CMK (cell line): ENCODE results near the gene ASXL3.
A peak's percentile ranks its signal among the peaks of the same experiment; 100 is the strongest.

ENCODE experiments used
- DNase-seq: peaks from one replicate; pipeline ENCODE4 v3.0.0-alpha.2; 2010; ENCODE audit warnings: low read depth

The ASXL3 gene

GRCh38 chr18:33577685-33578517 lies at the start of gene ASXL3:
ASXL3 (plus strand) TSS chr18:33578219; CDS start chr18:33578632, 413 bp downstream.
- no peak for DNase-seq

DNA sequence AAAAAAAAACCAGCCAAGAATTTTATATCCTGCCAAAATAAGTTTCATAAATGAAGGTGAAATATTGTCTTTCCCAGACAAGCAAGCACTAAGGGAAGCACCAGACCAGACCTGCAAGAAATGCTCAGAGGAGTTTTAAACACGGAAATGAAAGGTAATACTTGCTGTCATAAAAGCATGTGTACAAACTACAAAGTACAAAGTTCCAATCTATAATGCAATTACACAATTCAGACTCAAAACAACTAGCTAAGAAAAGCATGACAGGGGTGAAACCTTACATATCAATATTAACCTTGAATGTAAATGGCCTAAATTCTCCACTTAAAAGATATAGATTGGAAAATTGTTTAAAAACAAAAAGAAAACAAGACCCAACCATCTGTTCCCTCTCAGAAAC lies 45.0 kb upstream of the ASXL3 start:
- DNase-seq, result no peak

DNA sequence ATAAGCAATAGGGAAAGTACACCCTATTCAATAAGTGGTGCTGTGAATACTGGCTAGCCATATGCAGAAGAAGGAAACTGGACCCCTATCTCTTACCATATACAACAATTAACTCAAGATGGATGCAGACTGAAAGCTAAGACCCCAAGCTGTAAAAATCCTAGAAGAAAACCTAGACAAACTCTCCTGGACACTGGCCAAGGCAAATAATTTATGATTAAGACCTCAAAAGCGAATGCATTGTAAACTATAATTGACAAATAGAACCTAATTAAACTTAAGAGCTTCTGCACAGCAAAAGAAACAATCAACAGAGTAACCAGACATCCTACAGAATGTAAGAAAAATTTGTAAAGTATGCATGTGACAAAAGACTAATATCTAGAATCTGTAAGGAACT lies 41.1 kb upstream of the ASXL3 start:
- DNase-seq, result no peak

- no peak for DNase-seq
These were observed 39.5 kb upstream of the ASXL3 start for GRCh38 chr18:33538418-33539042.

- DNase-seq, result no peak
These were observed 37.6 kb upstream of the ASXL3 start for GRCh38 chr18:33540392-33540791.

- no peak for DNase-seq
These were observed 36.7 kb upstream of the ASXL3 start for GRCh38 chr18:33541316-33541715.

DNA sequence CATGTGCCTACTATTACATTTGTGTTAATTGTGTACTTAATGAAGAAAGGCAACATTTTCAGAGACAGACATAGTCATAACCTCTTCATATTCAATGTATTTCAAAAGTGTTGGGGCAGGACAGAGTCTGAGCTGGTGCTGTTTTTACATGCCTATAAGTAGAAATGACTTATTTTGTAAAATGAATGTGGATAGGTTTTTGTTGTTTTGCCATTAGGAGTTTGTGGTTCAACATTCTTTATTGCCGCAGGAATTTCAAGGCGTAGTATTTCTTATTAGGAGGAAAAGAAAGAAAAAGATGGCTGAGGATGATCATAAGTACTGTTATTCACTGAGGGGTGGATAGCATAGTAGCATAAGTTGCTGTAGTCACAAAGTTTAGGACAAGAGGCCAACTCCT lies 21.2 kb upstream of the ASXL3 start:
- DNase-seq, result no peak

- no peak for DNase-seq
These were observed 20.3 kb upstream of the ASXL3 start for GRCh38 chr18:33557706-33558105.

GRCh38 chr18:33558529-33558928 lies 19.5 kb upstream of the ASXL3 start:
- DNase-seq, result no peak

DNA sequence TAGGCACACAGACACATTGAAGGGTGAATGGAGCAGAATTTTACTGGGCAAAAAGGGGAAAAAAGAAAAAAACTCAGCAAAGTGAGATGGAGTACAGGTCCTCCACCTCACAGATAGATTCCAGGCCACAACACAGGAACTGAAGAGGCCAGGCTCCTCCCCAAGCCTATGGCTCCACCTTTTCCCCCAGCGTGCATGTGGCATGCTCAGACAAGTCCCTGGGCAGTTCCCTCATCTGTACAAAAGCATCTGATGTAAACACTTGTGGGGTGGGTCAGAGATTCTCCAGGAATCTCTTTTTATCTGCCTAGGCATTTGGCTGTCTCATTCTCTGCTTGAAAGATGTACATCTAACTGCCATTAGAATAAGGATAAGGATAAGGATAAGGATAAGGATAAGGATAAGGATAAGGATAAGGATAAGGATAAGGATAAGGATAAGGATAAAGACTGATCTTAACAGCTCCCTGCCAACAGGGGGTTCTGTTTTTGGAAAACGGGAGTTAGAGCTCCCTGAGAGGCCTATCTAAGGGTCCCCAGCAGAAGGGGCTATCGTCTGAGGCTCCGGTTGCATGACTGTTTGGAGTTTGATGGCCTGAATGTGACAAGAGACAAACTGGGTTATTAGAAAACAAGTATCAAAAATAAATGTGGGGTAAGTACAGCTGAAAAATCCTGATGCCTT lies 17.2 kb upstream of the ASXL3 start:
- DNase-seq, result peak; percentile 11

DNA sequence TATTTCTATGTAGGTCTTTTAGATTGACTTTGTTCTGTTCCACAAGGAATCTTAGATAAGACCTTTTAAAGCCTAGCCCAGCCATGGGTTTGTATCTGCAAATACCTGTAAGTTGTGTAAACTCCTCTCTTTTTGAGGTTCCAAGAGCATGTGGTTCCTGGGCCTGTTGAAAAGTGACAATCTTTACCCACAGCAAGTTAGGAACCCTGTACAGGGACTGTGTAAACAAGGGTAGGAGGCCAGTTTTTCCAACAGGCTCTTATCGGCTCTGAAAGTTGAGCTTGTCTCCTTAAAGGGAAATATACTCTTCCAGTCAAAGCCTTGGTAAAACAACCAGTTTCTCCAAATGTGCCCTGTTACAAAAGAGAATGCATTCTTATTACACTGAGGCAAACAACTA lies 15.3 kb upstream of the ASXL3 start:
- DNase-seq, result no peak

GRCh38 chr18:33567705-33568104 lies 10.3 kb upstream of the ASXL3 start:
- DNase-seq, result no peak

GRCh38 chr18:33571998-33572787 lies 5.8 kb upstream of the ASXL3 start:
- no peak for DNase-seq

GRCh38 chr18:33573193-33573592 lies 4.8 kb upstream of the ASXL3 start:
- DNase-seq, result no peak

DNA sequence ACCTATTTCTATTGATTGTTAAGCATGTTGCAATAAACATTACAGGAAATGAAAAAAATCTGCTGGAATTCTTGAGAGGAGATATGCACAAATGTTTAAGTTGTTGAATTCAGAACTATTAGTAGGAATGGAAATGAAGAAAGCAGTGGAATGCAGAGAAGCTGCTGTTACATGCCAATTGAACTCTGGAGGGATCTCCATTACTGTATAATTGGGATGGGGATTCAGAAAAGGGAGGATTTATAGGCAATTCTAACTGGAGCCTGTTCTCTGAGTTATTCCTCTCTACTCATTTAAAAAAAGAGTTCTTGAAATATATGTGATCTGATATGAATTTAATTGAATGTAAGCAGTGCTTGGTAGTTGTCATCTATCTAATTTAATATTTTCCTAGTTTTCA lies 2.6 kb upstream of the ASXL3 start:
- DNase-seq, result no peak

GRCh38 chr18:33576999-33577646 lies 896 bp upstream of the ASXL3 start:
- no peak for DNase-seq

DNA sequence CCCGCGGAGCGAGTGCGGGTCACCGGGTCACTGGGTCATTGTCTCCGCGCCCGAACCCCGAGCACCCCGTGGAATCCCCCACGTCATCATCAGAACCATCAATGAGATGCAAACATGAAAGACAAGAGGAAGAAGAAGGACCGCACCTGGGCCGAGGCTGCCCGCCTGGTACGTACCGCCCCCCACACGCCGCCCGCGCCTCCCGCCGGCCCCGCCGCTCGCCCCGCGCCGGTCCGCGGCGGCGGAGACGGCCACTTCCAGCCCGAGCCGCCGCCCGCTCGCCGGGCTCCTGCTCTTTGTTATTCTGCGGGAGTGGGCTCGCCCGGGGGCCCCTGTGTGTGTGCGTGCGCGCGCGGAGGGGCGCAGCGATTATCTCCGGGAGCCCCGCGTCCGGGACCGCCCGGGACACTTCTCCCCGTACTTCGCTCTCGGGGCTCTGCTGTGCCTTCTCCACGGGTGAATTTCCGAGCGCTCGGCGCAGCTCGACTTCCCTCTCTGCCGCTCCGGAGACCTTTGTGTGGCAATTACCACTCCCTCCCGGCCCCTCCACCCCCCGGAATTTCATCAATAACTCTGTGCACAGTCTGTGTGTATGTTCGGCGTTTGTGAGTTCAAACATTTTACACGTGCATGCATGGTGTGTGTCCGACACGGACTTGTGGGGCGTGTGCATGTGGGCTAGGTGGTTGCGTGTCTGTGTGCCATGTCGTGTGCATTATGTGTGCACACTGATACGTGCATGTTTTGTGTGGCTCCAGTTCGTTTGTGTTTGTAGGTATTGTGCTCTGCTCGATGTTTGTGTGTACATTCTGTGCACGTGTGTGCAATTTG lies 714 bp downstream of the ASXL3 start:
- DNase-seq, result no peak

DNA sequence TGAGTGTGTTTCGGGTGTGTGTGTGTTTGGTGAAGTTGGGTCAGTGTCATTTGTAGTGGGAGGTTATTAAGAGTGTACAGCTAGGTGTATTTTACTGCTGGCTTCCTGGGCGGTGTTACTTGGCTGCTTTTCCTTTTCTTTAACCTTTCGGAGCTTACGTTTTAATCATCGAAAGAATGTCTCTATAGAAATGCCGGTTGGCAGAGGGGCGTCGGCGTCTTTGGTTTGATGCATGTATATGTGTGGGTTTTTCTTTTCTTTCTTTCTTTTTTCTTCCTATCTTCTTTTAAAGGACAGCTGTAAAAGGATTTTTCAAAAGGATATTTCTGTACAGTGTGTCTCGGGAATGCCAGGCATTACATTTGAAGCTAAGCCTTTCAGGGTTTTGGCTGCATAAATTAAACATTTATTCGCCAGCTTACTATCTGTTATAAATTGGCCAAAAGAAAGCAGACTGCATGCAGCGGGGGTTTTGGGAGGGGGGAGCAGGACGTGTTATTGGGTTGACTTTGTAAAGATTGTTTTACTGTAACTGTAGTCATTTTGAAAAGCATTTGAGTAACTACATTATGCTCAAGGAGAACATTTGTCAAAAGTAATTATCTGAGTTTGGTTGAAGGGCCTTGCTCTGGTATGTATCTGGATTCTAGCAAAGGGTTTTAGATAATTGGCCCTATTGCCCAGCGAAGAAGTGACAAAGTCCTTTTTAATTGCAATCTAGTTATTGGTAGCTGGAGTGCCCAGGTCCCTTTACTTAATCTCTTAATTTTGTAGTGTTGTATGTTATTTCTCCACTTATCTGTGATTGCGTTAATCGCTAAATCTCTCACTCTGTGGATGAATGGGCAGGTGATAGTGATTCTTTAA lies 1.6 kb downstream of the ASXL3 start:
- DNase-seq, result no peak

GRCh38 chr18:33580546-33580945 lies 2.5 kb downstream of the ASXL3 start:
- DNase-seq, result no peak

GRCh38 chr18:33581856-33582255 lies 3.8 kb downstream of the ASXL3 start:
- DNase-seq, result no peak
